ENCODE results near the gene SDS.

SDS gene

GRCh38 chr12:113396200-113396599, 7.5 kb downstream of the SDS start:
- Histone ChIP-seq H2BK120ac (ENCODE audit: low read depth, low read length) (no peak overlapping the region), H4K91ac (ENCODE audit: low read depth, low read length, poor library complexity) (no peak overlapping the region), H4K8ac (ENCODE audit: low read depth, low read length) (no peak overlapping the region), H3K4ac (ENCODE audit: low read length) (no peak overlapping the region), H3K14ac (ENCODE audit: low read length) (no peak overlapping the region), H3K4me1 (ENCODE audit: control insufficient read depth in 2 of 2, insufficient read depth in 1 of 2, low read depth in 1 of 2, low read length in 2 of 2) (peaks cover 0 to 3% of the 10 kb centered on the region in 2 donors), H3K36me3 (replicated peaks in 1 of 2; ENCODE audit: control insufficient read depth in 2 of 2, insufficient read depth in 2 of 2, low read length in 2 of 2) (peaks cover under 1 to 1% of the 10 kb centered on the region in 2 donors), H3K27ac (replicated peaks; ENCODE audit: low read length) (no peak overlapping the region), H2BK5ac (ENCODE audit: low read length) (no peak overlapping the region), H3K27me3 (ENCODE audit: control insufficient read depth in 3 of 3, insufficient read depth in 3 of 3, low read depth in 1 of 3, low read length in 3 of 3) (no peaks in the 10 kb centered on the region), H3K18ac (ENCODE audit: low read length) (no peak overlapping the region), H3K9ac (ENCODE audit: low read depth, low read length, poor library complexity) (no peak overlapping the region), H3K9me3 (replicated peaks in 1 of 2; ENCODE audit: control insufficient read depth in 2 of 2, insufficient read depth in 1 of 2, low read depth in 1 of 2, low read length in 2 of 2) (peaks cover 0 to 2% of the 10 kb centered on the region in 2 donors), H2AK5ac (ENCODE audit: low read depth, low read length) (no peak overlapping the region), H2BK12ac (ENCODE audit: low read length) (no peak overlapping the region), H3K4me3 (ENCODE audit: low read length in 2 of 2) (no peak overlapping the region), H2AFZ (ENCODE audit: low read length) (no peak overlapping the region), H3K4me2 (ENCODE audit: insufficient read depth, low read length, poor library complexity, severe bottlenecking) (no peak overlapping the region), H2BK15ac (ENCODE audit: low read length) (no peak overlapping the region), H3K23ac (ENCODE audit: low read depth, low read length, poor library complexity) (no peak overlapping the region), H3K79me1 (ENCODE audit: low read depth, low read length) (no peaks in the 10 kb centered on the region)
- no peak for DNase-seq (ENCODE audit: low spot score)

GRCh38 chr12:113395119-113395518, 8.6 kb downstream of the SDS start:
- H2AK5ac ChIP-seq (ENCODE audit: low read depth, low read length), result no peak overlapping the region
- H2BK12ac ChIP-seq (ENCODE audit: low read length), result peak overlapping the region; percentile 30
- H3K14ac ChIP-seq (ENCODE audit: low read length), result no peak overlapping the region
- H3K9me3 ChIP-seq (replicated peaks in 1 of 2; ENCODE audit: control insufficient read depth in 2 of 2, insufficient read depth in 1 of 2, low read depth in 1 of 2, low read length in 2 of 2), result peaks cover 0 to 2% of the 10 kb centered on the region in 2 donors
- no CpG with 5 or more reads among the region's 5 CpGs for WGBS, 2 donors (ENCODE audit: extremely low coverage in 2 of 2, insufficient read length in 2 of 2, insufficient replicate concordance in 1 of 2)
- no peak overlapping the region for H2AFZ ChIP-seq (ENCODE audit: low read length)
- peaks cover 0 to 3% of the 10 kb centered on the region in 2 donors for H3K4me1 ChIP-seq (ENCODE audit: control insufficient read depth in 2 of 2, insufficient read depth in 1 of 2, low read depth in 1 of 2, low read length in 2 of 2)
- H2BK5ac ChIP-seq (ENCODE audit: low read length), result no peak overlapping the region
- H3K18ac ChIP-seq (ENCODE audit: low read length), result no peak overlapping the region
- no peak overlapping the region for H3K9ac ChIP-seq (ENCODE audit: low read depth, low read length, poor library complexity)
- H3K4me3 ChIP-seq (ENCODE audit: low read length in 2 of 2), result no peak overlapping the region
- H2BK120ac ChIP-seq (ENCODE audit: low read depth, low read length), result peak overlapping the region; percentile 14
- H3K23ac ChIP-seq (ENCODE audit: low read depth, low read length, poor library complexity), result no peak overlapping the region
- no peaks in the 10 kb centered on the region for H3K79me1 ChIP-seq (ENCODE audit: low read depth, low read length)
- H3K27ac ChIP-seq (replicated peaks; ENCODE audit: low read length), result no peak overlapping the region
- H4K8ac ChIP-seq (ENCODE audit: low read depth, low read length), result no peak overlapping the region
- H3K4ac ChIP-seq (ENCODE audit: low read length), result no peak overlapping the region
- peaks cover 4 to 8% of the 10 kb centered on the region in 2 donors for H3K36me3 ChIP-seq (replicated peaks in 1 of 2; ENCODE audit: control insufficient read depth in 2 of 2, insufficient read depth in 2 of 2, low read length in 2 of 2)
- no peak for DNase-seq (ENCODE audit: low spot score)
- no peaks in the 10 kb centered on the region for H3K27me3 ChIP-seq (ENCODE audit: control insufficient read depth in 3 of 3, insufficient read depth in 3 of 3, low read depth in 1 of 3, low read length in 3 of 3)
- no peak overlapping the region for H3K4me2 ChIP-seq (ENCODE audit: insufficient read depth, low read length, poor library complexity, severe bottlenecking)
- no peak overlapping the region for H4K91ac ChIP-seq (ENCODE audit: low read depth, low read length, poor library complexity)
- H2BK15ac ChIP-seq (ENCODE audit: low read length), result no peak overlapping the region

GRCh38 chr12:113393749-113394148, 9.9 kb downstream of the SDS start:
- H3K14ac ChIP-seq (ENCODE audit: low read length), result no peak overlapping the region
- H3K4me2 ChIP-seq (ENCODE audit: insufficient read depth, low read length, poor library complexity, severe bottlenecking), result no peak overlapping the region
- H3K23ac ChIP-seq (ENCODE audit: low read depth, low read length, poor library complexity), result no peak overlapping the region
- no peak overlapping the region for H4K8ac ChIP-seq (ENCODE audit: low read depth, low read length)
- H3K4me1 ChIP-seq (ENCODE audit: control insufficient read depth in 2 of 2, insufficient read depth in 1 of 2, low read depth in 1 of 2, low read length in 2 of 2), result peaks cover 0 to 3% of the 10 kb centered on the region in 2 donors
- no peaks in the 10 kb centered on the region for H3K27me3 ChIP-seq (ENCODE audit: control insufficient read depth in 3 of 3, insufficient read depth in 3 of 3, low read depth in 1 of 3, low read length in 3 of 3)
- no peak overlapping the region for H3K4me3 ChIP-seq (ENCODE audit: low read length in 2 of 2)
- no peak overlapping the region for H2BK120ac ChIP-seq (ENCODE audit: low read depth, low read length)
- no peak overlapping the region for H4K91ac ChIP-seq (ENCODE audit: low read depth, low read length, poor library complexity)
- no peak overlapping the region for H3K9ac ChIP-seq (ENCODE audit: low read depth, low read length, poor library complexity)
- H3K18ac ChIP-seq (ENCODE audit: low read length), result no peak overlapping the region
- H3K27ac ChIP-seq (replicated peaks; ENCODE audit: low read length), result no peak overlapping the region
- H2BK15ac ChIP-seq (ENCODE audit: low read length), result no peak overlapping the region
- H2AK5ac ChIP-seq (ENCODE audit: low read depth, low read length), result no peak overlapping the region
- H2BK5ac ChIP-seq (ENCODE audit: low read length), result no peak overlapping the region
- H2AFZ ChIP-seq (ENCODE audit: low read length), result no peak overlapping the region
- H3K9me3 ChIP-seq (replicated peaks in 1 of 2; ENCODE audit: control insufficient read depth in 2 of 2, insufficient read depth in 1 of 2, low read depth in 1 of 2, low read length in 2 of 2), result peaks cover 0 to 2% of the 10 kb centered on the region in 2 donors
- DNase-seq (ENCODE audit: low spot score), result no peak
- no CpG with 5 or more reads among the region's 5 CpGs for WGBS, 2 donors (ENCODE audit: extremely low coverage in 2 of 2, insufficient read length in 2 of 2, insufficient replicate concordance in 1 of 2)
- H2BK12ac ChIP-seq (ENCODE audit: low read length), result no peak overlapping the region
- no peaks in the 10 kb centered on the region for H3K79me1 ChIP-seq (ENCODE audit: low read depth, low read length)
- H3K36me3 ChIP-seq (replicated peaks in 1 of 2; ENCODE audit: control insufficient read depth in 2 of 2, insufficient read depth in 2 of 2, low read length in 2 of 2), result peaks cover 5 to 12% of the 10 kb centered on the region in 2 donors
- H3K4ac ChIP-seq (ENCODE audit: low read length), result no peak overlapping the region

- Histone ChIP-seq H3K9ac (ENCODE audit: low read depth, low read length, poor library complexity) (no peak overlapping the region), H3K4me3 (ENCODE audit: low read length in 2 of 2) (no peak overlapping the region), H3K14ac (ENCODE audit: low read length) (no peak overlapping the region), H2BK5ac (ENCODE audit: low read length) (no peak overlapping the region), H4K91ac (ENCODE audit: low read depth, low read length, poor library complexity) (no peak overlapping the region), H2AFZ (ENCODE audit: low read length) (no peak overlapping the region), H4K8ac (ENCODE audit: low read depth, low read length) (no peak overlapping the region), H3K27ac (replicated peaks; ENCODE audit: low read length) (no peak overlapping the region), H3K36me3 (replicated peaks in 1 of 2; ENCODE audit: control insufficient read depth in 2 of 2, insufficient read depth in 2 of 2, low read length in 2 of 2) (peaks cover 5 to 12% of the 10 kb centered on the region in 2 donors), H3K4me1 (ENCODE audit: control insufficient read depth in 2 of 2, insufficient read depth in 1 of 2, low read depth in 1 of 2, low read length in 2 of 2) (peaks cover 0 to 3% of the 10 kb centered on the region in 2 donors), H3K79me1 (ENCODE audit: low read depth, low read length) (no peaks in the 10 kb centered on the region), H3K9me3 (replicated peaks in 1 of 2; ENCODE audit: control insufficient read depth in 2 of 2, insufficient read depth in 1 of 2, low read depth in 1 of 2, low read length in 2 of 2) (peaks cover 0 to 2% of the 10 kb centered on the region in 2 donors), H3K27me3 (ENCODE audit: control insufficient read depth in 3 of 3, insufficient read depth in 3 of 3, low read depth in 1 of 3, low read length in 3 of 3) (no peaks in the 10 kb centered on the region), H2BK120ac (ENCODE audit: low read depth, low read length) (no peak overlapping the region), H3K18ac (ENCODE audit: low read length) (peak overlapping the region; percentile 16), H2BK15ac (ENCODE audit: low read length) (no peak overlapping the region), H2BK12ac (ENCODE audit: low read length) (no peak overlapping the region), H2AK5ac (ENCODE audit: low read depth, low read length) (no peak overlapping the region), H3K4me2 (ENCODE audit: insufficient read depth, low read length, poor library complexity, severe bottlenecking) (no peak overlapping the region), H3K23ac (ENCODE audit: low read depth, low read length, poor library complexity) (peak overlapping the region; percentile 25), H3K4ac (ENCODE audit: low read length) (no peak overlapping the region)
- DNase-seq (ENCODE audit: low spot score), result no peak
- no CpG with 5 or more reads among the region's 17 CpGs for WGBS, 2 donors (ENCODE audit: extremely low coverage in 2 of 2, insufficient read length in 2 of 2, insufficient replicate concordance in 1 of 2)
These were observed 10.6 kb downstream of the SDS start for GRCh38 chr12:113392988-113393579.
